Umbilical cord (tissue), 2 donors: ENCODE measurements around the gene RNF181. TPM values are rescaled to one million over a fixed set of nuclear protein-coding genes. Genes with fewer than 3 reads are reported as not detected.
"Not testable (repeated sequence)": the region's sequence is repeated elsewhere in the genome, so short reads cannot be mapped to it uniquely, and the experiment has no call there.

Source experiments
- DNase-seq: peaks from one replicate; pipeline ENCODE4 v3.0.0-alpha.2; 2015; ENCODE audit warnings: low spot score
- total RNA-seq: library from RNA; depleted of rRNA; stranded (reverse); fragments of >200 nt; gene quantifications from one replicate; pipeline ENCODE4 v1.2.3, GENCODE V29; 2014; ENCODE audit warnings: low replicate concordance; ENCODE audit not compliant: insufficient read depth

RNF181 gene
- total RNA-seq, 1 donor from 2014 or later = 76.3 TPM

GRCh38 chr2:85614757-85615156 lies 19.2 kb downstream of the RNF181 start:
- DNase-seq = not testable (repeated sequence)

GRCh38 chr2:85615413-85615728 lies 19.8 kb downstream of the RNF181 start:
- DNase-seq = no peak

GRCh38 chr2:85617723-85618122 lies 22.2 kb downstream of the RNF181 start:
- not testable (repeated sequence) for DNase-seq

- no peak for DNase-seq
These were observed 24.1 kb downstream of the RNF181 start for GRCh38 chr2:85619617-85620016.

GRCh38 chr2:85621338-85621737 lies 25.8 kb downstream of the RNF181 start:
- DNase-seq = no peak

- DNase-seq = no peak
These were observed 28.4 kb downstream of the RNF181 start for GRCh38 chr2:85623991-85624390.

- no peak for DNase-seq
These were observed 33.1 kb downstream of the RNF181 start for GRCh38 chr2:85628658-85629057.

- DNase-seq = no peak
These were observed 35.8 kb downstream of the RNF181 start for GRCh38 chr2:85631316-85631715.

GRCh38 chr2:85635011-85635410 lies 39.5 kb downstream of the RNF181 start:
- no peak for DNase-seq

- no peak for DNase-seq
These were observed 40.1 kb downstream of the RNF181 start for GRCh38 chr2:85635636-85636035.

- no peak for DNase-seq
These were observed 47.2 kb downstream of the RNF181 start for GRCh38 chr2:85642725-85643124.

GRCh38 chr2:85644909-85645308 lies 49.4 kb downstream of the RNF181 start:
- DNase-seq = no peak

- DNase-seq = no peak
These were observed 50.6 kb downstream of the RNF181 start for GRCh38 chr2:85646166-85646565.

Other genes starting within 250 kb of the RNF181 start
- 55.1 TPM for gene RETSAT, start 241.2 kb upstream of the RNF181 start, total RNA-seq
- 27.0 TPM for gene ELMOD3, start 241.0 kb upstream of the RNF181 start, total RNA-seq
- 58.5 TPM for gene CAPG, start 185.4 kb upstream of the RNF181 start, total RNA-seq
- 4.6 TPM for gene SH2D6, start 177.0 kb upstream of the RNF181 start, total RNA-seq
- gene MAT2A, start 56.6 kb upstream of the RNF181 start, total RNA-seq = 67.7 TPM
- 51.5 TPM for gene GGCX, start 34.3 kb upstream of the RNF181 start, total RNA-seq
- gene VAMP8, start 18.2 kb upstream of the RNF181 start, total RNA-seq = 25.5 TPM
- gene VAMP5, start 11.3 kb upstream of the RNF181 start, total RNA-seq = 20.0 TPM
- 3.4 TPM for gene TMEM150A, start 7.0 kb downstream of the RNF181 start, total RNA-seq
- gene C2orf68, start 16.3 kb downstream of the RNF181 start, total RNA-seq = 23.6 TPM
- gene USP39, start 20.4 kb downstream of the RNF181 start, total RNA-seq = 58.0 TPM
- 1.7 TPM for gene SFTPB, start 72.5 kb downstream of the RNF181 start, total RNA-seq
- gene GNLY, start 98.6 kb downstream of the RNF181 start, total RNA-seq = 2.2 TPM
- 14.2 TPM for gene ATOH8, start 158.2 kb downstream of the RNF181 start, total RNA-seq